HFF-Myc (cell line): Measurements from ENCODE around the gene FAU.

Experiments used
- DNase-seq: peaks from one replicate; pipeline ENCODE4 v3.0.0-alpha.2; 2011; ENCODE audit warnings: low read depth; ENCODE audit errors: extremely low read depth
- H3K4me3 ChIP-seq: replicated peaks from 2 replicates; pipeline ENCODE4 v1.5.1; 2011; ENCODE audit warnings: low read depth, mild to moderate bottlenecking, control low read depth, low read length
- TF ChIP-seq, protein P1 (sequence below): IDR thresholded peaks from 2 replicates; pipeline ENCODE4 v1.5.1; 2012; ENCODE audit warnings: mild to moderate bottlenecking, low read depth, low read length, control low read depth; ENCODE audit errors: missing control alignments

The FAU gene

DNA sequence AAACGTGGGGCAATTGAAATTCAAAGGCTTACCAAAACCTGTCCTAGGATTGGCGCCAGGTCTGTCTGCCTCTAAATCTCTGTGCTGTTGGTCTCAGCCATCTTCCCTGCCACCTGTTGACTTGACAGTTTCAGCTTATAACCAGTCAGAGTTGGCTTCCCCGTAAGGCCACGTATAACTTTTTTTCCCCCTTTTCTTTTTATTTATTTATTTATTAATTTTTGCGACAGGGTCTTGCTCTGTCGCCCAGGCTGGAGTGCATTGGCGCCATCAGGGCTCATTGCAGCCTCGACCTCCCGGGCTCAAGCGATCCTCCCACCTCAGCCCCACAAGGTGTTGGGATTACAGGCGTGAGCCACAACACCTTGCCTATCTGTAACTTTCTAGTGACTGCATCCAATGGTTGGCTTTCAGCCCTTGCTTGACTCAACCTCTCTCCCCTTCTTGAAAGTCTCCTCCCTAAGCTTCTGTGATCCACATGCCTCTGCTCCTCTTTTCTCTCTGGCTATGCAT lies 13.8 kb upstream of the FAU start:
- H3K4me3 ChIP-seq = peak overlapping the region; percentile 93
- TF ChIP-seq, protein P1, sequence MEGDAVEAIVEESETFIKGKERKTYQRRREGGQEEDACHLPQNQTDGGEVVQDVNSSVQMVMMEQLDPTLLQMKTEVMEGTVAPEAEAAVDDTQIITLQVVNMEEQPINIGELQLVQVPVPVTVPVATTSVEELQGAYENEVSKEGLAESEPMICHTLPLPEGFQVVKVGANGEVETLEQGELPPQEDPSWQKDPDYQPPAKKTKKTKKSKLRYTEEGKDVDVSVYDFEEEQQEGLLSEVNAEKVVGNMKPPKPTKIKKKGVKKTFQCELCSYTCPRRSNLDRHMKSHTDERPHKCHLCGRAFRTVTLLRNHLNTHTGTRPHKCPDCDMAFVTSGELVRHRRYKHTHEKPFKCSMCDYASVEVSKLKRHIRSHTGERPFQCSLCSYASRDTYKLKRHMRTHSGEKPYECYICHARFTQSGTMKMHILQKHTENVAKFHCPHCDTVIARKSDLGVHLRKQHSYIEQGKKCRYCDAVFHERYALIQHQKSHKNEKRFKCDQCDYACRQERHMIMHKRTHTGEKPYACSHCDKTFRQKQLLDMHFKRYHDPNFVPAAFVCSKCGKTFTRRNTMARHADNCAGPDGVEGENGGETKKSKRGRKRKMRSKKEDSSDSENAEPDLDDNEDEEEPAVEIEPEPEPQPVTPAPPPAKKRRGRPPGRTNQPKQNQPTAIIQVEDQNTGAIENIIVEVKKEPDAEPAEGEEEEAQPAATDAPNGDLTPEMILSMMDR = no peak
- no peak for DNase-seq

DNA sequence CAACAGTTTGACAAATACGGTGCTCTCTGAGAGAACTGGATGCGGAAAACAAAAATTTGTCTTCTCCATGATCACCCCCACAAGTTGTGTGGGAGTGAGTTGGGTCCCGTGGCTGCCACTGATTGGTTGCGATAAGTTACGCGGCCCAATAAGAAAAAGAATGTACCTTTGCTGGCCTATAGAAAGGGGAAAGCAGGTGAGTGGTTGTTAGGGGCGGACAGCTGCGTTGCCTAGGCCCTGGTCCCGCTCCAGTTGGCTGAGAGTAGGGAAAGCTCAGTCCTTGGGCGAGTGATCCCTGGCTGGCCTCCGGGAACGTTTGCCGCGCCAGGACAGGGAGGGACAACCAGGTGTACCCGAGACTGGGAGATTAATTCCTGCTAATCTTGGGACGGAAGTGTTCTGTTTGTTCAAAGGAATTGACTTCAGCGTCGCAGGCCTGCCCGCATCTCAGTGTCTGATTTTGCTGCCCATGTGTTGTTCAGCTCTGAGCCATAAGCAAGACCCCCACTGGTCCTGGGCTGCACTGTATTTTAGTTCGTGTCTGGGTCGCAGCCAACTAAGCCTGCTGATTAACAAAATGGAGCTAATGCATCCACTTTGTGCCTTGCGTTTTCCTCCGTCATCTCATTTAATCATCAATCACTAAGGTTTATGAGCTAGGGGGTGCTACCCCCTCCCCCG lies 13.2 kb upstream of the FAU start:
- peak; percentile 87 for DNase-seq
- H3K4me3 ChIP-seq = peak overlapping the region; percentile 93
- TF ChIP-seq, protein P1 = no peak

DNA sequence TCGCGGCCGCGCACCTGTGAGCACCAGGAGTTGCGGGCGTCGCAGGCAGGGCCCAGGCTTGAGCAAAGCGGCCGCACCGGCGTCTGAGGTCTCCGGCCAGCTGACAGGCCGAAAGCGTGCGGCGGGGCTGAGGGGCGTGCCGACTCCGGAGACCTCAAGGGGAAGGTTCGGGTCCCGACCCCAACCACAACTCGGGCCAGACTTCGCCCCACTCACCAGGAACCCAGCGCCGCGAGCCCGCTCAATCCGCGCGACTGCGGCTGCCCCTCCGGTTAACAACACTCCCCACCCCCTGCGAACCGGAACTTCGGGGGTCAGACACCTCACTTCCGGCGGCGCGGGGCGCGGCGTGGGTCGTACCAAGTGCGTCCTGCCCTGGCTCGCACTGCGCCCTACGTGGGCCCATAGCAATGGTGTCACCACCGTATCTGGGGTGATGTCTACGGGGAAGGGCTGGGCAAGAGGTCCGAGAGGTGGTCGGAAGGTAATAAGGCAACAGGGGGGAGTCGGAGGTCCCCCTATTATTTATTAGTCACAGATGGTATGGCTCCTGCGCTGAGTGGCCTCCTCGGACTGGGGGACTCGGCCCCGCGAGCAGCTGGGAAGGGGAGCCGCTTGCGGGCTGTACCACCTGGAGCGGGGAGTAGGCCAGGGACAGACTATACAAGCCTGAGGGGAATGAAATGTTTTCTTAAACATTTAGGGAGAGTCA lies 12.5 kb upstream of the FAU start, which contains the start of gene SYVN1:
SYVN1 (minus strand) TSS at position 280 of the 712 bp plus-strand sequence. CDS start 918 bp downstream, outside the sequence.
- DNase-seq = peak; percentile 38
- H3K4me3 ChIP-seq = peak within 1 kb of the TSS; percentile 93
- TF ChIP-seq, protein P1 = no peak

DNA sequence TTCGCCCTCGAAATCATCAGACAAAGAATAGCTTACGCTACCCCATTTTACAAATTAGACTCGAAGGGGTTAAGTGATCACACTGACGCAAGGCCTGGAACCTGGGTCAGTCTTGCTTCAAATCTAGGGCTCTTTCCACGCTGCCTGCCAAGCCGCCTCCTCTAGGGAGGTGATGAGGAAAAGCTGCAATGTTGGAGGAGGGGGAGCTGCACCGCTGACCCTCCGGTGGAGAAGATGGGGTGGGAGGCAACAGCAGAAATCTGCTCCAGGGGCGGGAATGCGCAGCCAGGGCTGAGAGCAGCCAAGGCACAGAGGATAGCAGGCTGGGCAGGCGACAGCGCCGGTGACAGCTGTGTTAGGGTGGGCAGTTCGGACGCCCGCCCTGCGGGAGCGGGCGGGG lies 11.8 kb upstream of the FAU start:
- peak overlapping the region; percentile 93 for H3K4me3 ChIP-seq
- no peak for DNase-seq
- TF ChIP-seq, protein P1 = no peak

DNA sequence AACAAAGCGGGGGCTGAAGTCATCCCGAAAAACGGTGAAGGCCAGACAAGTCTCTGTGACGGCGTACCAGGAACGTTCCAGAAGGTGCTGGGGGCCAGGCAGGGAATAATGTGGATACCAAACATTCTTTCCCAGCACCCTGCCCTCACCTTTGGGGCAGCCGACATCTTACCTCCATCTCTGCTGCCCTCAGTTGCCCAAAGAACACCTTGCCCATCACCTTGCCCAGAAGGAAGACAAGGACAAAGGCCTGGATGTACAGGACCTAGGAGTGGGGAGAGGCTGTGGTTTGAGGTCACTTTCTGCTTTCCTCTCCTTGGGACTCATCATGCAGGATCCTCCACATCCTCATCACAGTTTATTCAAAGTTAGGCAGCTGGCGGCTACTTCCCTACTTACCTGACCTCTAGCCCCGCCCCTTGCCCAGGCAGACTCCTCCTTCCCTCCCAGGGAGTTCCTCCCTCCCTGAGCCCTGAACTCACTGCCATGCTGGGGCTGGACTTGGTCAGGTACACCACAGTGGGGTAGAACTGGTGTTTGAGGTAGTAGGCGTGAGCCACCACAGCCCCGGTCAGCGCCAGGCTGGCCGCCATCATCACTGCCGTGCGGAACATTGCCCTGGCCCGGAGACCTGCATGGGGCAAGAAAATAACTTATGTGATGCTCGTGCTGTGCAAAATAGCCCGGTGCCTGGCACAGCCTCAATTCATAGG lies 11.2 kb upstream of the FAU start:
- DNase-seq = no peak
- TF ChIP-seq, protein P1 = no peak
- H3K4me3 ChIP-seq = peak overlapping the region; percentile 93

DNA sequence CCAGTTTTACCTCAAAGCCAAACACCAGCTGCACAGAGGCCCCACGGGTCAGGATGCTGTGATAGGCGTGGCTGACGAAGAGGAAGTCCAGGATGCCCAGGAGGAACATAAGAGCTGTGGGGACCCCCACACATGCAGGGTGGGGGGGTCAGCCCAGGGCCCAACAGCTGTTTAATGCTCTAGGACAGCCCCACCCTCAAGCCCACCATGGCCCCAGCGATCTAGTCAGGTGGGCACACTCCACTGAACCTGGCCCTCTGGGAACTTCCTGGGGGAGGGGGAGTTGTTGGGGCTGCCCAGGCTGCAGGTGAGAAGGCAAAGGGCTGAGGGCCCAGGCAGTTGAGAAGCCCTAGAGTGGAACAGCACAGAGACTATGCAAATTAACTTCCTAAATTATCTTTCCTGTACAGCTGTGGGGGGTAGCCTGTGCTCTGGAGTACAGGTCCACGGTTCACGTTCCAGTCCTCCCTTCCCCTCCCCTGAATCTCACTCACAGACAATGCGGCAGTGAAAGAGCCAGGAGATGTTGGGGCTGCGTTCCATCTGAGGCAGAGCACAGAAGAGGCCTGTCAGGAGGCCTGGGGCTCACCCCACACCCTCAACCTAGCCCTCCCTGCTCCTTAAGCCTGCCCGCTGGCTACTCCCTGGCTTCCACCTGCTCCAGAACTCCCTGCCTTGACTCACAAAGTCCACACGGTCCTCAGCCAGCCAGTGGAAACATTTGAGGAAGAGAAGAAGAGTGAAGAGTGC lies 10.5 kb upstream of the FAU start:
- TF ChIP-seq, protein P1 = no peak
- peak overlapping the region; percentile 93 for H3K4me3 ChIP-seq
- no peak for DNase-seq
